Cardiac fibroblast (primary cell): Measurements from ENCODE around the gene RTL10.

Experiments used
- DNase-seq, 2 donors: peaks; one replicate each; pipeline versions ENCODE4 v3.0.0 to v3.0.0-alpha.2; 2010; ENCODE audit warnings: low read depth in 2 of 2
- H3K4me3 ChIP-seq, 2 donors: replicated peaks in 1 of 2; 1 replicate in 1 of 2; 2 replicates in 1 of 2; pipeline ENCODE4 v1.5.1; 2011; ENCODE audit warnings: low read depth in 2 of 2, low read length in 2 of 2, mild to moderate bottlenecking in 2 of 2, moderate library complexity in 1 of 2
- CTCF ChIP-seq: IDR thresholded peaks from one replicate; pipeline ENCODE4 v1.5.1; 2011; ENCODE audit warnings: low read depth, mild to moderate bottlenecking, low read length, inconsistent platforms

The RTL10 gene

GRCh38 chr22:19854778-19855503, at the start of gene RTL10, which contains the start of gene GNB1L:
RTL10 (minus strand) TSS chr22:19854874; CDS start chr22:19852261, 2,613 bp downstream.
GNB1L (minus strand) TSS chr22:19854874; CDS start chr22:19821355, 33,519 bp downstream.
- peak within 1 kb of the TSS; percentile 91 to 92 for H3K4me3 ChIP-seq
- DNase-seq = peak; percentile 96 to 98
- no peak for TF ChIP-seq CTCF

GRCh38 chr22:19904174-19904856, 49.6 kb upstream of the RTL10 start:
- no peak for DNase-seq
- no peak overlapping the region for H3K4me3 ChIP-seq
- TF ChIP-seq CTCF = no peak

GRCh38 chr22:19903513-19903912, 48.8 kb upstream of the RTL10 start:
- no peak for TF ChIP-seq CTCF
- no peak overlapping the region for H3K4me3 ChIP-seq
- DNase-seq = no peak

GRCh38 chr22:19903031-19903430, 48.4 kb upstream of the RTL10 start:
- no peak for DNase-seq
- H3K4me3 ChIP-seq = no peak overlapping the region
- TF ChIP-seq CTCF = no peak

GRCh38 chr22:19902245-19902715, 47.6 kb upstream of the RTL10 start:
- DNase-seq = no peak
- no peak for TF ChIP-seq CTCF
- H3K4me3 ChIP-seq = no peak overlapping the region

- no peak for TF ChIP-seq CTCF
- no peak for DNase-seq
- no peak overlapping the region for H3K4me3 ChIP-seq
Measured at GRCh38 chr22:19901577-19902244, 47.0 kb upstream of the RTL10 start.
